GM12872 (cell line): ENCODE results near the gene TESK2.

Experiments
- CTCF ChIP-seq: IDR thresholded peaks from 3 replicates; pipeline ENCODE4 v1.5.1; 2011; ENCODE audit warnings: low read depth, mild to moderate bottlenecking, low read length, moderate library complexity; ENCODE audit not compliant: insufficient read depth

The TESK2 gene

GRCh38 chr1:45348609-45348965, 142.4 kb downstream of the TESK2 start:
- TF ChIP-seq CTCF = no peak

GRCh38 chr1:45348020-45348419, 142.9 kb downstream of the TESK2 start:
- no peak for TF ChIP-seq CTCF

GRCh38 chr1:45346473-45346872, 144.5 kb downstream of the TESK2 start:
- no peak for TF ChIP-seq CTCF

GRCh38 chr1:45345014-45345413, 145.9 kb downstream of the TESK2 start:
- TF ChIP-seq CTCF = no peak

- no peak for TF ChIP-seq CTCF
Observed at GRCh38 chr1:45344499-45344898, 146.5 kb downstream of the TESK2 start.

- no peak for TF ChIP-seq CTCF
Observed at GRCh38 chr1:45340816-45341466, 150.0 kb downstream of the TESK2 start.

- TF ChIP-seq CTCF = no peak
Observed at GRCh38 chr1:45339789-45340558, 151.0 kb downstream of the TESK2 start, which contains the start of the genes MUTYH and TOE1. Gene MUTYH (minus strand): TSS chr1:45340440. CDS start chr1:45334505, 5,935 bp downstream. Gene TOE1 (plus strand): TSS chr1:45340170. CDS start chr1:45340253, 83 bp downstream.
